Measurements from ENCODE around the gene UGT1A8. TPM values are rescaled to one million over a fixed set of nuclear protein-coding genes. Genes with fewer than 3 reads are reported as not detected.

UGT1A8 gene
- polyA plus RNA-seq, 1 of the 3 experiments (the other 2 are of a cell fraction): not detected

DNA sequence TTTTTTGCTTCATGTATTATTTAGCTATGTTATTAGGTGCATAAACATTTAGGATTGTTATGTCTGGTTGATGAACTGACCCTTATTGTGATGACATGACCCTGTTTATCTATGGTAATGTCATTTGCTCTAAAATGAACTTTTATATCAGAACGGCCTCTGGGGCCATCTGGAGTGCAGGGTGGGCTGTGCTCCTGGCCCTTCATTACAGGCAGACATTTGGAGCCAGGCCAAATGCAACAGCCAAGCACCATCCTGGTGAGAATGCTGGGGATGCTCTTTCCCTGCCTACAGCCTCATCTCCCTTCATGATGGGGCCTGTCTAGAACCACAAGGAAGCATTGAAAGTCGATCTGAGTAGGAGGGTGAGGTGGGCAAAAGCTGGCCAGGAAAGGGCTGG is 198.9 kb downstream of the UGT1A8 start:
- Histone ChIP-seq H3K4me1 (ENCODE audit: control insufficient read depth in 1 of 2, insufficient read depth in 2 of 2, low read depth in 1 of 2, low read length in 1 of 2) (peaks cover 0 to 3% of the 10 kb centered on the region in 2 experiments; a peak in 1 of 4 replicates), H3K79me2 (ENCODE audit: insufficient read depth) (no peaks in the 10 kb centered on the region), H3K9me3 (no peaks in the 10 kb centered on the region), H3F3A (replicated peaks; ENCODE audit: insufficient read depth) (no peaks in the 10 kb centered on the region), H3K4me2 (no peak overlapping the region), H3K36me3 (replicated peaks in 1 of 2; ENCODE audit: control insufficient read depth in 1 of 2, insufficient read depth in 2 of 2, low read length in 1 of 2) (no peaks in the 10 kb centered on the region), H3K9me2 (no peaks in the 10 kb centered on the region), H3K27me3 (ENCODE audit: insufficient read depth) (no peaks in the 10 kb centered on the region), H3K27ac (ENCODE audit: low read depth in 2 of 2, low read length in 1 of 2) (peak overlapping the region in 1 of 2 experiments; percentile 36; a peak in 1 of 4 replicates), H4K20me1 (ENCODE audit: insufficient read depth) (no peaks in the 10 kb centered on the region), H2AFZ (ENCODE audit: low read depth) (no peak overlapping the region), H3K4me3 (ENCODE audit: low read depth in 2 of 2, low read length in 1 of 2) (no peak overlapping the region), H3K9ac (no peak overlapping the region)
- TF ChIP-seq, protein P1, sequence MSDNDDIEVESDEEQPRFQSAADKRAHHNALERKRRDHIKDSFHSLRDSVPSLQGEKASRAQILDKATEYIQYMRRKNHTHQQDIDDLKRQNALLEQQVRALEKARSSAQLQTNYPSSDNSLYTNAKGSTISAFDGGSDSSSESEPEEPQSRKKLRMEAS (IDR thresholded peaks at IDR 0.05; ENCODE audit: low read depth): no peak
- TF ChIP-seq FOXJ3 (CRISPR knock-in tag; IDR thresholded peaks at IDR 0.05) (peak; percentile 47; the same call in 1 of the 2 replicates), SMC3 (IDR thresholded peaks at IDR 0.05; ENCODE audit: low read depth, low read length) (no peak), ELF1 (IDR thresholded peaks at IDR 0.05) (no peak), YY1 (IDR thresholded peaks at IDR 0.05; ENCODE audit: low read depth) (no peak), EP300 (IDR thresholded peaks at IDR 0.05; ENCODE audit: borderline replicate concordance in 1 of 2, low read depth in 1 of 2, low read length in 1 of 2) (peak in 1 of 2 experiments; percentile 45; a peak in 1 of 4 replicates), GATA2 (CRISPR knock-in tag; IDR thresholded peaks at IDR 0.05) (0 out of 2 replicates have a peak, but pooled peaks have one; percentile 12), TCF12 (IDR thresholded peaks at IDR 0.05) (peak; percentile 8; the same call in 1 of the 2 replicates)
- TF ChIP-seq, protein P2, sequence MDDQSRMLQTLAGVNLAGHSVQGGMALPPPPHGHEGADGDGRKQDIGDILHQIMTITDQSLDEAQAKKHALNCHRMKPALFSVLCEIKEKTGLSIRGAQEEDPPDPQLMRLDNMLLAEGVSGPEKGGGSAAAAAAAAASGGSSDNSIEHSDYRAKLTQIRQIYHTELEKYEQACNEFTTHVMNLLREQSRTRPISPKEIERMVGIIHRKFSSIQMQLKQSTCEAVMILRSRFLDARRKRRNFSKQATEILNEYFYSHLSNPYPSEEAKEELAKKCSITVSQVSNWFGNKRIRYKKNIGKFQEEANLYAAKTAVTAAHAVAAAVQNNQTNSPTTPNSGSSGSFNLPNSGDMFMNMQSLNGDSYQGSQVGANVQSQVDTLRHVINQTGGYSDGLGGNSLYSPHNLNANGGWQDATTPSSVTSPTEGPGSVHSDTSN (IDR thresholded peaks at IDR 0.05): no peak
- TF ChIP-seq, protein P3, sequence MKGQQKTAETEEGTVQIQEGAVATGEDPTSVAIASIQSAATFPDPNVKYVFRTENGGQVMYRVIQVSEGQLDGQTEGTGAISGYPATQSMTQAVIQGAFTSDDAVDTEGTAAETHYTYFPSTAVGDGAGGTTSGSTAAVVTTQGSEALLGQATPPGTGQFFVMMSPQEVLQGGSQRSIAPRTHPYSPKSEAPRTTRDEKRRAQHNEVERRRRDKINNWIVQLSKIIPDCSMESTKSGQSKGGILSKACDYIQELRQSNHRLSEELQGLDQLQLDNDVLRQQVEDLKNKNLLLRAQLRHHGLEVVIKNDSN (IDR thresholded peaks at IDR 0.05; ENCODE audit: borderline replicate concordance, low read depth): no peak
- peak; percentile 85 for DNase-seq
- ChIA-PET POLR2A (no interaction called here), CTCF (no interaction called here)
- WGBS (ENCODE audit: low lambda C conversion rate): 7% methylated on average over 2 of the region's 2 CpGs

DNA sequence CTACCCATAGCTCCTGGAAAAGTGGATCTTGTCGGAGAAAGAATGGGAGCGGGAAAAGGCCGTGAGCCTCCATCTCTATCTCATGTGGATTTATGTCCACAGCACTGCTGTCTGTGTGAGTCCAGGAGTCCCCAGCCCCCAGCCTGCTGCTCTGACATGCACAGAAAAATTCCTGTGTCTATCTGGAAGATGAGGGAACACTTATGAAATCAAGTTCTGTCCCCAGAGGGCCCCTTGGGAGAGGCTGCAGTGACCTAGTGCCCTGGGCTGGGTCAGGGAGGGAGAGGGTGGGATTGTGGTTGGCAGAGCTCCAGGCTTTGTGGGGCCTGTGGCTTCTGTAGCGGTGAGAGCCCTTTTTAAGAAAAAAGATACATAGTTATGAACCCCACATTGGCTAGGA is 199.3 kb downstream of the UGT1A8 start:
- 88% methylated on average over 4 of the region's 4 CpGs for WGBS (ENCODE audit: low lambda C conversion rate)
- H3F3A ChIP-seq (replicated peaks; ENCODE audit: insufficient read depth): no peaks in the 10 kb centered on the region
- CTCF ChIA-PET: no interaction called here
- no peak for TF ChIP-seq MXI1 (IDR thresholded peaks at IDR 0.05; ENCODE audit: low read depth, low read length)
- TF ChIP-seq SMC3 (IDR thresholded peaks at IDR 0.05; ENCODE audit: low read depth, low read length): no peak
- TF ChIP-seq, protein P2 (IDR thresholded peaks at IDR 0.05): no peak
- no peak for TF ChIP-seq CHD2 (IDR thresholded peaks at IDR 0.05; ENCODE audit: low read length, partially characterized antibody)
- TF ChIP-seq, protein P4, sequence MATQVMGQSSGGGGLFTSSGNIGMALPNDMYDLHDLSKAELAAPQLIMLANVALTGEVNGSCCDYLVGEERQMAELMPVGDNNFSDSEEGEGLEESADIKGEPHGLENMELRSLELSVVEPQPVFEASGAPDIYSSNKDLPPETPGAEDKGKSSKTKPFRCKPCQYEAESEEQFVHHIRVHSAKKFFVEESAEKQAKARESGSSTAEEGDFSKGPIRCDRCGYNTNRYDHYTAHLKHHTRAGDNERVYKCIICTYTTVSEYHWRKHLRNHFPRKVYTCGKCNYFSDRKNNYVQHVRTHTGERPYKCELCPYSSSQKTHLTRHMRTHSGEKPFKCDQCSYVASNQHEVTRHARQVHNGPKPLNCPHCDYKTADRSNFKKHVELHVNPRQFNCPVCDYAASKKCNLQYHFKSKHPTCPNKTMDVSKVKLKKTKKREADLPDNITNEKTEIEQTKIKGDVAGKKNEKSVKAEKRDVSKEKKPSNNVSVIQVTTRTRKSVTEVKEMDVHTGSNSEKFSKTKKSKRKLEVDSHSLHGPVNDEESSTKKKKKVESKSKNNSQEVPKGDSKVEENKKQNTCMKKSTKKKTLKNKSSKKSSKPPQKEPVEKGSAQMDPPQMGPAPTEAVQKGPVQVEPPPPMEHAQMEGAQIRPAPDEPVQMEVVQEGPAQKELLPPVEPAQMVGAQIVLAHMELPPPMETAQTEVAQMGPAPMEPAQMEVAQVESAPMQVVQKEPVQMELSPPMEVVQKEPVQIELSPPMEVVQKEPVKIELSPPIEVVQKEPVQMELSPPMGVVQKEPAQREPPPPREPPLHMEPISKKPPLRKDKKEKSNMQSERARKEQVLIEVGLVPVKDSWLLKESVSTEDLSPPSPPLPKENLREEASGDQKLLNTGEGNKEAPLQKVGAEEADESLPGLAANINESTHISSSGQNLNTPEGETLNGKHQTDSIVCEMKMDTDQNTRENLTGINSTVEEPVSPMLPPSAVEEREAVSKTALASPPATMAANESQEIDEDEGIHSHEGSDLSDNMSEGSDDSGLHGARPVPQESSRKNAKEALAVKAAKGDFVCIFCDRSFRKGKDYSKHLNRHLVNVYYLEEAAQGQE (IDR thresholded peaks at IDR 0.05; ENCODE audit: low read depth, low read length): no peak
- TF ChIP-seq SIN3A (IDR thresholded peaks at IDR 0.05; ENCODE audit: borderline replicate concordance, low read depth, low read length): no peak
- TF ChIP-seq, protein P3 (IDR thresholded peaks at IDR 0.05; ENCODE audit: borderline replicate concordance, low read depth): no peak
- no peak for TF ChIP-seq JUND (IDR thresholded peaks at IDR 0.05)
- TF ChIP-seq YY1 (IDR thresholded peaks at IDR 0.05; ENCODE audit: low read depth): no peak
- TF ChIP-seq, protein P5, sequence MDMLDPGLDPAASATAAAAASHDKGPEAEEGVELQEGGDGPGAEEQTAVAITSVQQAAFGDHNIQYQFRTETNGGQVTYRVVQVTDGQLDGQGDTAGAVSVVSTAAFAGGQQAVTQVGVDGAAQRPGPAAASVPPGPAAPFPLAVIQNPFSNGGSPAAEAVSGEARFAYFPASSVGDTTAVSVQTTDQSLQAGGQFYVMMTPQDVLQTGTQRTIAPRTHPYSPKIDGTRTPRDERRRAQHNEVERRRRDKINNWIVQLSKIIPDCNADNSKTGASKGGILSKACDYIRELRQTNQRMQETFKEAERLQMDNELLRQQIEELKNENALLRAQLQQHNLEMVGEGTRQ (IDR thresholded peaks at IDR 0.05; ENCODE audit: borderline replicate concordance, low read depth, low read length): no peak
- TF ChIP-seq TAF1 (IDR thresholded peaks at IDR 0.05; ENCODE audit: borderline replicate concordance, low read depth, low read length): no peak

More for the DNA sequence above, 199.3 kb downstream of the UGT1A8 start:
- Histone ChIP-seq H3K4me3 (ENCODE audit: low read depth in 2 of 2, low read length in 1 of 2) (no peak overlapping the region), H3K27ac (ENCODE audit: low read depth in 2 of 2, low read length in 1 of 2) (peak overlapping the region in 1 of 2 experiments; percentile 36; a peak in 1 of 4 replicates), H3K4me2 (no peak overlapping the region), H3K79me2 (ENCODE audit: insufficient read depth) (no peaks in the 10 kb centered on the region), H3K9me2 (no peaks in the 10 kb centered on the region), H4K20me1 (ENCODE audit: insufficient read depth) (no peaks in the 10 kb centered on the region), H3K27me3 (ENCODE audit: insufficient read depth) (no peaks in the 10 kb centered on the region), H3K4me1 (ENCODE audit: control insufficient read depth in 1 of 2, insufficient read depth in 2 of 2, low read depth in 1 of 2, low read length in 1 of 2) (peaks cover 0 to 3% of the 10 kb centered on the region in 2 experiments; a peak in 1 of 4 replicates), H3K9ac (no peak overlapping the region), H3K36me3 (replicated peaks in 1 of 2; ENCODE audit: control insufficient read depth in 1 of 2, insufficient read depth in 2 of 2, low read length in 1 of 2) (no peaks in the 10 kb centered on the region), H2AFZ (ENCODE audit: low read depth) (no peak overlapping the region), H3K9me3 (no peaks in the 10 kb centered on the region)
- peak; percentile 49 for DNase-seq
- POLR2A ChIA-PET: no interaction called here

Data from SK-N-SH (cell line).